ENCODE measurements around the gene CSNK1D. TPM values are rescaled to one million over a fixed set of nuclear protein-coding genes. Genes with fewer than 3 reads are reported as not detected.
"Not testable (repeated sequence)": the region's sequence is repeated elsewhere in the genome, so short reads cannot be mapped to it uniquely, and the experiment has no call there.

Gene CSNK1D
- total and polyA plus RNA-seq, 10 of the 15 experiments (the other 5 are each of a cell fraction or from before 2014, with no cell fraction given), result 5.7 to 105 (median 58.1) TPM

- 97% methylated on average over 15 of the region's 15 CpGs for WGBS (ENCODE audit: insufficient coverage, insufficient replicate concordance, low lambda C conversion rate, missing lambda C conversion rate)
- Histone ChIP-seq H3K36me3 (ENCODE audit: control insufficient read depth in 2 of 2, insufficient read depth in 2 of 2, low read length in 1 of 2) (peaks cover 39 to 42% of the 10 kb centered on the region in 2 experiments), H4K20me1 (ENCODE audit: control insufficient read depth, insufficient read depth) (peaks cover 3% of the 10 kb centered on the region; the same call in 1 of the 2 replicates), H3K4me3 (no peak overlapping the region), H3K9me3 (replicated peaks; ENCODE audit: control insufficient read depth, insufficient read depth, low read length) (no peaks in the 10 kb centered on the region; the same call in 2 of the 3 replicates), H2AFZ (ENCODE audit: control insufficient read depth, low read depth, low read length) (no peak overlapping the region), H3K9ac (ENCODE audit: control insufficient read depth, insufficient read depth, low read length) (no peak overlapping the region), H3K27me3 (replicated peaks in 1 of 2; ENCODE audit: control insufficient read depth in 2 of 2, insufficient read depth in 2 of 2, low read length in 1 of 2) (no peaks in the 10 kb centered on the region), H3K79me2 (ENCODE audit: control insufficient read depth, insufficient read depth, low read length) (no peaks in the 10 kb centered on the region; the same call in 1 of the 2 replicates), H3K4me1 (ENCODE audit: control insufficient read depth, insufficient read depth, low read length) (no peaks in the 10 kb centered on the region), H3K27ac (ENCODE audit: control insufficient read depth, insufficient read depth) (no peak overlapping the region), H3K4me2 (ENCODE audit: control insufficient read depth, insufficient read depth) (no peak overlapping the region)
- RAD21 ChIA-PET (ENCODE audit: unreplicated experiment), result no interaction called here
- POLR2A ChIA-PET, result interaction anchor here (1.0 kb wide), 1 partner anchor 92 kb away, joined by 3 read pairs; no protein-coding TSS in a partner anchor
- no peak for DNase-seq (ENCODE audit: low read depth, low spot score)
- TF ChIP-seq NRF1 (conservative IDR thresholded peaks at IDR 0.05; ENCODE audit: low read depth, low read length), result no peak
- no peak for TF ChIP-seq PAX8 (IDR thresholded peaks at IDR 0.05)
- TF ChIP-seq BCL3 (IDR thresholded peaks at IDR 0.05; ENCODE audit: borderline replicate concordance, insufficient read depth, low read depth, low read length, poor library complexity, severe bottlenecking), result peak; percentile 10
- TF ChIP-seq POLR2AphosphoS2 (IDR thresholded peaks at IDR 0.05; ENCODE audit: low read depth, low read length), result no peak
- no peak for TF ChIP-seq SIN3A (IDR thresholded peaks at IDR 0.05; ENCODE audit: low read depth, low read length)
- TF ChIP-seq FOXK2 (IDR thresholded peaks at IDR 0.05), result no peak
- TF ChIP-seq E2F4 (IDR thresholded peaks at IDR 0.05; ENCODE audit: low read depth, low read length), result no peak
- TF ChIP-seq HSF1 (IDR thresholded peaks at IDR 0.05; ENCODE audit: low read depth, low read length), result no peak
- peak; percentile 39; the same call in 1 of the 2 replicates for TF ChIP-seq PML (IDR thresholded peaks at IDR 0.05; ENCODE audit: low read length)
- no peak for TF ChIP-seq RAD51 (IDR thresholded peaks at IDR 0.05)
- no TSS peak for BruUV-seq (replicated peaks)
- no peak for FAIRE-seq
- in situ Hi-C loops (cut with MboI) (no loop called here), intact Hi-C loops (cut with micrococcal nuclease; ENCODE audit: unreplicated experiment) (no loop called here)
- CTCF ChIA-PET, result interaction anchor here (0.6 to 1.2 kb wide), 2 partner anchors 28 to 53 kb away, joined by 3 read pairs; no protein-coding TSS in a partner anchor
- SMC1A ChIA-PET (ENCODE audit: uncharacterized antibody, unreplicated experiment), result no interaction called here
- ATAC-seq, result no peak
Measured at GRCh38 chr17:82255402-82255972, 18.0 kb downstream of the CSNK1D start.

GRCh38 chr17:82254746-82255145, 18.8 kb downstream of the CSNK1D start:
- RAD21 ChIA-PET (ENCODE audit: unreplicated experiment); ATAC-seq; H3K4me2 ChIP-seq (ENCODE audit: control insufficient read depth, insufficient read depth); intact Hi-C loops (cut with micrococcal nuclease; ENCODE audit: unreplicated experiment); H4K20me1 ChIP-seq (ENCODE audit: control insufficient read depth, insufficient read depth); in situ Hi-C loops (cut with MboI); H3K4me1 ChIP-seq (ENCODE audit: control insufficient read depth, insufficient read depth, low read length); H3K4me3 ChIP-seq; H2AFZ ChIP-seq (ENCODE audit: control insufficient read depth, low read depth, low read length); H3K9me3 ChIP-seq (replicated peaks; ENCODE audit: control insufficient read depth, insufficient read depth, low read length); DNase-seq (ENCODE audit: low read depth, low spot score); H3K9ac ChIP-seq (ENCODE audit: control insufficient read depth, insufficient read depth, low read length); FAIRE-seq; BruUV-seq (replicated peaks); SMC1A ChIA-PET (ENCODE audit: uncharacterized antibody, unreplicated experiment); H3K27ac ChIP-seq (ENCODE audit: control insufficient read depth, insufficient read depth); H3K79me2 ChIP-seq (ENCODE audit: control insufficient read depth, insufficient read depth, low read length); H3K27me3 ChIP-seq (replicated peaks in 1 of 2; ENCODE audit: control insufficient read depth in 2 of 2, insufficient read depth in 2 of 2, low read length in 1 of 2): not testable (repeated sequence)
- peaks cover 41% of the 10 kb centered on the region in 2 experiments for H3K36me3 ChIP-seq (ENCODE audit: control insufficient read depth in 2 of 2, insufficient read depth in 2 of 2, low read length in 1 of 2)
- POLR2A ChIA-PET, result interaction anchor here (0.7 kb wide), 1 partner anchor 12 kb away, joined by 3 read pairs; no protein-coding TSS in a partner anchor
- CTCF ChIA-PET, result interaction anchor here (0.6 to 1.2 kb wide), 5 partner anchors 29 to 208 kb away, joined by 3 read pairs; no protein-coding TSS in a partner anchor
- 98% methylated on average over 25 of the region's 33 CpGs for WGBS (ENCODE audit: insufficient coverage, insufficient replicate concordance, low lambda C conversion rate, missing lambda C conversion rate)

Data from GM12878 (cell line).